BJ (cell line): ENCODE results near the gene CNGA2. TPM values are rescaled to one million over a fixed set of nuclear protein-coding genes. Genes with fewer than 3 reads are reported as not detected.
"Not testable (repeated sequence)": the region's sequence is repeated elsewhere in the genome, so short reads cannot be mapped to it uniquely, and the experiment has no call there.

Source experiments
- CTCF ChIA-PET: fragments of 350-600 bp; formaldehyde crosslinking; extraction: SDS; loops from one replicate; lab custom pipeline; 2021; ENCODE audit warnings: antibody characterized with exemption, inconsistent platforms; lab: Yijun Ruan, JAX
- POLR2A ChIA-PET: fragments of 300-600 bp; sonication (Branson Sonifier 250); formaldehyde crosslinking; extraction: SDS; loops from one replicate; lab custom pipeline; 2021; ENCODE audit warnings: antibody characterized with exemption; lab: Charles Lee
- DNase-seq: peaks from one replicate; pipeline ENCODE4 v3.0.0-alpha.2; 2011; ENCODE audit warnings: low read depth
- H3K27me3 ChIP-seq: 2 replicates; pipeline ENCODE4 v1.6.0; 2011; ENCODE audit warnings: low read length; ENCODE audit not compliant: control insufficient read depth, insufficient read depth
- H3K36me3 ChIP-seq: 2 replicates; pipeline ENCODE4 v1.5.1; 2011; ENCODE audit warnings: low read length; ENCODE audit not compliant: control insufficient read depth, insufficient read depth
- H3K4me3 ChIP-seq: 2 replicates; pipeline ENCODE4 v1.5.1; 2011; ENCODE audit warnings: low read depth, mild to moderate bottlenecking, control low read depth, low read length
- CTCF ChIP-seq: IDR thresholded peaks from 2 replicates; pipeline ENCODE4 v1.5.1; 2011; ENCODE audit warnings: low read depth, mild to moderate bottlenecking, control low read depth, inconsistent platforms, low read length, moderate library complexity; ENCODE audit not compliant: insufficient read depth
- polyA plus RNA-seq: library from polyadenylated mRNA; depleted of rRNA; stranded (reverse); fragments of >200 nt; gene quantifications from 2 replicates; pipeline ENCODE4 v1.2.3, GENCODE V29; 2011

Gene CNGA2
- polyA plus RNA-seq, 1 experiment = not detected

DNA sequence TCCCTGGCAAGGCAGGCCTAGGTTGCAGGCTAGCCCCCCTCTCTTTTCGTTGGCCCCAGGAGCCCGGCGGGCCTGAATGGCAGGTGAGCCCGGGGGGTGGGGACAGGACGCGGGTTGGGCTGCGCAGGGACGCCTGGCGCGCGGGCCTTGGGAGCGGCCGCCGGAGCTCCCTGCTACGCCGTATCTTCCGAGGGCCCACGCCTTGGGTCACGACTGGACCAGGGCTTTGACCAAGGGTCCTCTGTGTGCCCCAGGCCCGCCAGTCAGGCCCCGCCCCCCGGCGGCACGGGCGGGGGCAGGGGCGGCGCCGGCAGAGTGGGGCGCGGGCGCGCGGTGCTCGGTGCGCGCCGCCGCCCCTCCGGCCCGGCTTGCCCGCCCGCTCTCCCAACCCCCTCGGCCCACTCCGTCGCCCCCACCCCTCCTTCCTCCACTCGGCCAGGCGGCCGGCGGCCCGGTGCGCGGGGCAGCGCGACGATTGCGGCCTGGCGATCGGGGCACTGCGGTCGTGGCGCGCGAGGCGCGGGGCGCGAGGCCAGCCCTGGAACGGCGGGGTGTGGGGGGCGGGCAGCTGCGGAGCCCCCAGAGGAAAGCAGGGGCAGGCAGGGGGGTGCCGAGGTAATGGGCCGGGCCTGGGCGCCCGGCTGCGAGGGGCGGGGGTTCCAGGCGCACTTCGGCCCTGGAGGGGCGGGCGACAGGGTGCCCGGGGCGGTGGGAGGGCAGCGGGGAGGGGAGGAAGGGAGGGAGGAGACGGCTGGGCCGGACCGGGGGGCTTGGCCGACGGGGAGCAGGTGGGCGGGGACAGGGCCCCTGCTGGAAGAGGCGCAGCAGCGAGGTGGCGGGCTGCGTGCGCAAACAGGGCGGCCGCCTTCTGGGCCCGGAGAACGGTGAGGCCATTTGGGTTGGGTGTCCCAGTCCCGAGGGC is 39.6 kb upstream of the CNGA2 start, which contains the start of gene PRRG3:
Gene PRRG3 (plus strand): TSS at position 798 of the 922 bp plus-strand sequence. CDS start 3,357 bp downstream, outside the sequence.
- ChIA-PET POLR2A (no interaction called here), CTCF (no interaction called here)
- Histone ChIP-seq H3K27me3 (no peaks in the 10 kb centered on the region), H3K36me3 (no peaks in the 10 kb centered on the region), H3K4me3 (no peak within 1 kb of the TSS)
- no peak for DNase-seq
- TF ChIP-seq CTCF = no peak

DNA sequence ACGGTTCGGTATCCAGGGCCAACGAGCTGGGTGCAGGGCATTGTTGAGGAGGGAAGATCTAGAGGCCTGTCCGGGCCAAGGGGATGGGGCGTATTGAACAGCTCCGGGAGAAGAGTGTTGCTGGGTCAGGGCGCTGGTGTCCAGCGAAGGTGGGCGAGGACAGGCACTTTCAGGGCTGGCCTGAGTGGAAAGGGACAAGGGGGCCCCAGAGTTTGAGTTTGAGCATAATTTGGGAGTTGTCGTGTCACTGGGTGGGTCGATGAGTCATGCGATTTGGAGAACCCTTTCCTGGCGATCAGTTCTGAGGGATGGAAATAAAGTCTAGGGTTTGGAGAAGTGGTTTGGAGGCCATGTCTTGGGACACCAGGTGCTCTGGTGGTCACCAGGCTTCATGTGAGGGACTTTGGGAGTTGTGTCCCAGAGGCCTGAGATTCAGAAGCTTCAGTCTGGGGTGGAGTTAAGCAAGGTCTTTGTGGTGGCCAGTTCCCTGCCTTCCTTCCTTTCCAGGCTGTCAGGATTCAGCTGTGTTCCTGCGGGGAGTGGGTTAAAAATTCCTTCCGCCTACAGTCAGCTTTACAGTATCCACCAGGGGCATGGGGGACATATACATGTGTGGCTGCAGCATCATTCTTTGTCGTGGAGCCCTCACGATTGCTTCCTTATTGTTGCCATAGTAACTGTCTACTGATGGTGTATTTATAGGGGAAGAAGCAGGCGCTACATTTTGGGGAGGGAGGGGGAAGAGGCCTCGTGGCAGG is 38.8 kb upstream of the CNGA2 start:
- DNase-seq = no peak
- no peaks in the 10 kb centered on the region for H3K36me3 ChIP-seq
- no peak for TF ChIP-seq CTCF
- H3K27me3 ChIP-seq = no peaks in the 10 kb centered on the region
- ChIA-PET CTCF (no interaction called here), POLR2A (no interaction called here)
- no peak overlapping the region for H3K4me3 ChIP-seq

DNA sequence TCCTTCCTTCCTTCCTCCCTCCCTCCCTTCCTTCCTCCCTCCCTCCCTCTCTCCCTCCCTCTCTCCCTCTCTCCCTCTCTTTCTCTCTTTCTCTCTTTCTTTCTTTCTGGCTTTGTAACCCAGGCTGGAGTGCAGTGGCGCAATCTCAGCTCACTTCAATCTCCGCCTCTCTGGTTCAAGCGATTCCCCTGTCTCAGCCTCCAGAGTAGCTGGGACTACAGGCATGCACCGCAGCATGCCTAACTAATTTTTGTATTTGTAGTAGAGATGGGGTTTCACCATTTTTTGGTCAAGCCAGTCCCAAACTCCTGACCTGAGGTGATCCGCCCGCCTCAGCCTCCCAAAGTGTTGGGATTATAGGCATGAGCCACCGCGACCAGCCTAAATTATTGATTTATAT is 37.5 kb upstream of the CNGA2 start:
- CTCF ChIA-PET = interaction anchor here (0.6 kb wide), 1 partner anchor 932 kb away, joined by 3 read pairs; no protein-coding TSS in a partner anchor
- DNase-seq, H3K4me3 ChIP-seq, POLR2A ChIA-PET, H3K27me3 ChIP-seq, H3K36me3 ChIP-seq: not testable (repeated sequence)

DNA sequence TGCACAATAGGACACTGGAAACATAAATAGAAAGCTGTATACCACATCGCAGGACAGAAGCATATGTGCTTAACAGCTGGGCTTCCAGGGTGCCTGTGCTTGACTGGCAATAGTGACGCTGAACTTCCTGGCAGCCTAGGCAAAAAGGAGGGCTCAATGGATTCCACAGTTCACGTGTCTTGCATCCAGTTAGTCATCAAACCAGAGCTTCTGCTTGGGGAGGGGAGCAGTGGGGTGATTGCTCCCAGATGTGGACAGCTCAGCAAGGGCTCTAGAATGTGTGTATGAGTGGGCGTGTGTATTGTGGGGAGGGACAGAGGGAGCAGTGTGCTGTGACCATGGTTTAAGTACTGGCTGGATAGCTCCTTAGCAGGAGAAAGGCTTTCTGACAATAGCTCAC is 37.0 kb upstream of the CNGA2 start:
- ChIA-PET POLR2A (interaction anchor here (0.5 kb wide), 1 partner anchor 149 kb away, joined by 3 read pairs; no protein-coding TSS in a partner anchor), CTCF (no interaction called here)
- TF ChIP-seq CTCF = no peak
- no peak overlapping the region for H3K4me3 ChIP-seq
- DNase-seq = peak; percentile 63
- H3K27me3 ChIP-seq = no peaks in the 10 kb centered on the region
- H3K36me3 ChIP-seq = no peaks in the 10 kb centered on the region

- Histone ChIP-seq H3K4me3 (no peak overlapping the region), H3K27me3 (no peaks in the 10 kb centered on the region), H3K36me3 (no peaks in the 10 kb centered on the region)
- ChIA-PET POLR2A (no interaction called here), CTCF (no interaction called here)
- TF ChIP-seq CTCF = no peak
- no peak for DNase-seq
These were observed 36.1 kb upstream of the CNGA2 start for GRCh38 chrX:151698485-151698884.
